CD4-positive, alpha-beta T cell treated with Interleukin-17A for 1 hour (primary cell): ENCODE measurements around the gene PRDM13.
"Not testable (repeated sequence)": the region's sequence is repeated elsewhere in the genome, so short reads cannot be mapped to it uniquely, and the experiment has no call there.

Source experiments
- DNase-seq: peaks from one replicate; pipeline ENCODE4 v3.0.0-alpha.2; 2020

The PRDM13 gene

DNA sequence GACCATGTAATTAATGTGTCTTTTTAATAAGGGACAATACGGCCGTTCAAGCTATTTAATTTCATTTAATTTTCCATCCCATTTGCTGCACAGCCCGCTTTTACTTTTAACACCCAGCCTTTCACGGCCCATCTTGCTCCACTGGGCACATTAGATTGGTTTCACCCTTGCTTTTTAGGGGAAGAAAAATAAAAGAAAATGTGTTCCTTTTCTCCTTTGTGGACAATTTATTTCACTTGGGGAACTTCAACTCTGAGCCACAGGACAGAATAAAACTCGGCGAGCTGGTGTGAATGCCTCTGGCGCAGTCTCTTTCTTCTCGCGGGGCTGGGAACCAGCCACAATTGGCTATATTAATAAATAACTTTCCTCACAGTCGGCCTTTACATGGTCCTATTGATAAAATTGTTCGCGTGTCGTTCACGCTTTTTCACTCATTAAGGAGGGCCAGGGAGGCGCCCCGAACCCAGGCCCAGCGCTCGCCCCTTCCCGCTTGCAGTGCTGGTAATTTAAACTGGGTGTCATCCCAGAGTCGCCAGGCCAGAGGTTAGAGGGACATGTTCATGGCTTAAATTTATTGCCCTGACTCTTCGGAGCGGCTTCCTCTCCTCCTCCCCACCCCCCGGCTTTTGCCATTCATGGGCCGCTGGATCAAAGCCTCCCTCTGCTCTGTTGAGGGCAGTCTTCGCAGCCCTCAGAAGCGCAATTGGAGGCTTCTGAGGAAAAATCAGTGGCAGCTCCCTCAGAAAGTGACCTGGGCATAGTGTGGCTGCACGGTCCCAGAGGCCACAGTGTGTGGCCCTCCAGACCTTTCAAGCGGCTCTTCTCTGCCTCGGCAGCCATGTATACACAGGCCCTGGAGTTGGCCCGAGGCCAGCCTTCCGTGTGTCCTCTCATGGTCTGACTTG lies 2.2 kb upstream of the PRDM13 start:
- DNase-seq, result no peak

DNA sequence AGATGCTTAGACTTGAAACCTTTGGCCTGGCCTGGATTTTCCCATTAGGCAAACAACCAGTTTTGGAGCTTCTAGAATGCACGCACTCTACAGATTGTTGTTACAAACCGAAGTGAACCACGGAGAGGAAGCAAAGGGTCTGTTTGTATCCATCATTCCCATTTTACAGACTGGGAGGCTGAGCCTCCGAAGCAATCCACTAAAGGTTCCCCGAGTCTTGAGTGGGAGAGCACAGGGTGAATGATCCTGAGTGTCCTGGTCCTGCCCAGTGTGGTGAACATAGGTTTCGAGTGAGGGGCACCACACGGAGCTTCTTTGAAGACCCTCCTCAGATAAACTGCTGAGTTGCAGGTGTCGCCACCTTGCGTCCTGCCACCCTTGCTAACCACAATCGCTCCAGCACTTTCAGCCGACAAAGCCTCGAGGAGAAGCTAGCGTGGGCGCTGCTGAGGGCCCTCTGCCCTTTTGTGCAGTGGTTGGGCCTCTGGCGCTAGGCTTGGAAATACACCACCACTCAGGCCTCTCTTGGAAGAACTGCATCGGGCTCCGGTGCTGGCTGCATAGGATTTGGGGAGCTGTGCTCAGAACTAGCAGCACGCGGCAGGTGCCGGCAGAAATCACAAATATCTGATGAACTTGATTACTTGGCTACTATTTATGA lies 1.4 kb upstream of the PRDM13 start:
- no peak for DNase-seq

DNA sequence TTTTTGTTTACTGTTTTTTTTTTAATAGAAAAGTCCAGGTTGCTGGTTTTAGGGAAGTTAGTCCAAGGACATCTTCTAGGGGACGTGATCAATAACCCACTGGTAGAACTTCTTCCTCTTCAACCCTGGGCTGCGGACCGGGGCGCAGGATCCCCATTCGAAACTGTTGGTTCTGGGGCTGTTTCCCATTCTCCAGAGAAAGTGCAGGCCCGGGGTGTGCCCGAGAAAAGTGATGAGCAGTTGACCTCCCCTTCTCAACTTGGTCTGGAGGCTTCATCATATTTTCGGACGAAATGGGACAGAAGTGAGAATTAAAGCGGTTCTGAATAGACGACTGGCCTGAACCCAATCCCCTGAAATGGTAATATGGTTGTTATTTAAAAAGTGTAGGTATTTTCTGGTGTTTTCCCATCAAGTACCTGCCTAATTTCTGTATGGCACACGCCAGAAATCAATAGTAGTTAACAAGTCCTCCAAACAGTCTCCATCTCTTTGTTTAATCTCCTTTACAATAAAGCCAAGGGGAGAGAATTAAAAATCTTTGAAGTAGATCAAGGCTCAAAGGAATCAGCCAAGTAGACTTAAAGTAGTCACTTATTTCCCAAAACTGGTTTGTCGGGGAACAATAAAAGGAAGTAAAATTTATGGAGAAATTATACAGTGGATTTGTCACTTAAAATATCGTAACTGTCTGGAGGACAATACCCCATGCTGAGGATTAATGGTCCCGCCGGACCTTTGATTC lies 550 bp upstream of the PRDM13 start:
- DNase-seq, result no peak

DNA sequence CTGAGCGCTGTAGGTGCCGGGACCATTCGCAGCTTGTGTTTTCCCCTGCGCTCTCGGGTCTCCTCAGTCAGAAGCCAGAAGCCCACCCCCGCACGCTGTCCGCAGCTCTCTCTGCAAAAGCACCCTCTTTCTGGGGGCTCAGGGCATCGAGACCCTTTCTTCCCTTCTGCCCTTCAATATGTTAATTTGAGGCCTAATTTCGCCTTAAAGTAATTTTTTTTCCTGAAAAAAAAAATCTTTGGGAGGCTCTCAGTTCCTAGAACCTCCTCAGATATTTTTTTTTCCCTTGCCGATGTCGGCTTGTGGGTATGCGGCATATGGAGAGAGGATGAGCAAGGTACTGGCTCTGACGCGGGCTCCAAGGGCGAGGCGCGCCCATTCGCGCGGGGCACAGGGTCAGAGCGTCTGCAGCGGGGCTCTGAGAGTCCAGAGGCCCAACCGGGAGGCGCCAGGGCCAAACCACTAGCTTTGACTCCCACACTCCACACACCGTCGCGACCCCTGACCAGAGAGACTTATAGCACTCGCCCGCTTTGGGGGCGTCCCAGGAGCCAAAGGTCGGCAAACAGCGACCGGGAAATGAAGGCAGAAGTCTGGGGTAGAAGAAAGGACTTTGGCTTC lies 893 bp downstream of the PRDM13 start:
- DNase-seq, result no peak

DNA sequence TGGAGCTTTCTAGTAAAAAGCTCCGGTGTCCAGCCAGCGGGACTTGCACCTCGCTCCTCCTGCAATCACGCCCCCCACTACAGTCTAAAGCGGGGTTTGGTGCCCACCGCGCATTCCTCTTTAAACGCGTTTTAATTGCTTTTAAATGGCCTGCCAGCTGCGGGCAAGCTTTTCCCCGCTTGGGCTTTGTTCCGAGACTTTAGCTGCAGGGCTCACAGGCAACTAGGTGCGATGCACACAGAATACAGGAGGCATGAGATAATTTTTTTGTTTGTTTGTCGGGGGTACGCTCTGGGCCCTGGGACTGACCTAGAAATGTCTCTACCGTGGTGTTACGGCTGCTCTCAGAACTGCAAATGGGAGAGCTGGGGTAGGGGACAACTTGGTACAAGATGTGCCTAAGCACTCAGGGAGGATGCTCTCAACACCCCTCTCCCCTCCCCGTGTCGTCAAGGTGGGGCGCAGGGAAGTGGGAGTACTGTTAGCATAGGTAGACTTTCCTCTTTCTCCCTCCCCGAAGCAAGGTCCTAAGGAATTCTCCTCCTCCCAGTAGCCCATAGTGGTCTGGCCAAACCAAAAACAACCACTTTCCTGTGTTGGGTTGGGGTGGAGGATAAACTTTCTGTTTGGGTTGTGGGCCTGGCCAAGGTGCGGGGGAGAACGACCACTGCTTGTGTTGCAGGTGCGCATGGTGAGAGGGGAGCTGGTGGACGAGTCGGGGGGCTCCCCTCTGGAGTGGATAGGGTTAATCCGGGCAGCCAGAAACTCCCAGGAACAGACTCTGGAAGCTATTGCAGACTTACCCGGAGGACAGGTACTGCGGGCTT lies 1.6 kb downstream of the PRDM13 start:
- no peak for DNase-seq

DNA sequence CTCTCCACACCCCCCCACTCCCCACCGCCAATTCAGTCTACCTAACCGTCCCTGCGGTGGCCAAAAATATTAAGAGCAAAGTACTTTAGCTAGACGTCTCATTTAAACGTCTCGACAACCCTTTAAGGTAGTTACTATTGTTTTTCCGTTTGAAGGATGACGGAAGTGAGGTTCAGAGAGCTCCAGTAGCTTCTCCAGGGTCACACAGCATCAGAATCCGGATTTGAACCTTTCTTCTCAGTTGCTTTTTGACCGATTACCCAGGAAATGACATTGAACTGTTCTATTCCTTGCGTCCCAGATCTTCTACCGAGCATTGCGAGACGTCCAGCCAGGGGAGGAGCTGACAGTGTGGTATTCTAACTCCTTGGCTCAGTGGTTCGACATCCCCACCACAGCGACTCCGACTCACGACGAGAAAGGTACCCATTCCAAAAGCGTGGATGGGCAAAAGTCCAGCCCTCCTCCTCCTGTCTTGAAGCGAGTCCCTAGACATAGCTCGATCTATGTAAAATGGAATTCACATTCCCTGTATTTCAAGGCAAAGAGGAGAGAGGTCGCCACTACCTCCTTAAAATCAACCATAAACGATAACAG lies 2.4 kb downstream of the PRDM13 start:
- no peak for DNase-seq

DNA sequence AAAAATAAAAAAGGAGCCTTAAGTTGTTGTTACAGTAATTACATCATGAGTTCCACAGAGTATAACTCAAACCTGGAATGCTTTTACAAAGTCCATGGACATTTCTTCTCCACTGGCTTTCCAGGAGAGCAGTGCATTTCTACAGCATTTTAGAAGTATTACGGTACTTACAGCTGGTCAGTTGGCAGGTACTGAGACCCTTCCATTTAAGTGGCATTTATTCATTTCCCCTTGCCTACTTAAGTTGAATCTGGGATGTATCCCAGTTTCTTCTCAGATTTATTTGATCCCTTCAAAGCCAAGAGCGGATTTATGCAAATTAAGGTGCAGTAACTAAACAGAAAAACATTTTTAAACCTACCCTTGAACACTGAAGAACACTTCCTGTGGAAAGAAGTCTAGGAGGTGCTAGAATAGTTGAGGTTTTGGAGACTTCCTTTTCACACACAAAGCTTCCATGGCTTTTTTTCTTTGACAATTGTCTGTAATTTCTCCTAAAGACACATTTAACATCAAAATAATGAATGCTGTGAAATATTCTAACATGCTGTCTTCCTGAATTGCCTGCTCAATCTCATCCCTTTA lies 3.4 kb downstream of the PRDM13 start:
- DNase-seq, result no peak

DNA sequence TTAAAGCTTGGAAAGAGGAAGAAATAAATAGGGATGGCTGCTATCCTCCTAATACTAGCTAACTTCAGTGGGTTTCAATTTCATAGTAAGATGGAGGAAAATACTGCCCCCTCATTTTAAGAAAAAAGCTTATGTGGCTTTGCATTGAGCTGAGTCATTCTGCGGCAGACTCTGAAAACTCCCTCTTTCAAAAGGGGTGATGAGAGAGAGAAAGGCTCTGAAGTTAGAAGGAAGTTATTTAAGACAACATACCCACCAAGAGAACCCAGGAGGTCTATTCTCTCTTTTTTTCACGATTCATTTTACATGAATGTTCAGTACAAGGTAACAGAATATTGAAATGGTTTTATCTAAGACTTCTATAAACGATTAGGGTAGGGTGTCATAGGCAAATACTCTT lies 4.5 kb downstream of the PRDM13 start:
- no peak for DNase-seq

DNA sequence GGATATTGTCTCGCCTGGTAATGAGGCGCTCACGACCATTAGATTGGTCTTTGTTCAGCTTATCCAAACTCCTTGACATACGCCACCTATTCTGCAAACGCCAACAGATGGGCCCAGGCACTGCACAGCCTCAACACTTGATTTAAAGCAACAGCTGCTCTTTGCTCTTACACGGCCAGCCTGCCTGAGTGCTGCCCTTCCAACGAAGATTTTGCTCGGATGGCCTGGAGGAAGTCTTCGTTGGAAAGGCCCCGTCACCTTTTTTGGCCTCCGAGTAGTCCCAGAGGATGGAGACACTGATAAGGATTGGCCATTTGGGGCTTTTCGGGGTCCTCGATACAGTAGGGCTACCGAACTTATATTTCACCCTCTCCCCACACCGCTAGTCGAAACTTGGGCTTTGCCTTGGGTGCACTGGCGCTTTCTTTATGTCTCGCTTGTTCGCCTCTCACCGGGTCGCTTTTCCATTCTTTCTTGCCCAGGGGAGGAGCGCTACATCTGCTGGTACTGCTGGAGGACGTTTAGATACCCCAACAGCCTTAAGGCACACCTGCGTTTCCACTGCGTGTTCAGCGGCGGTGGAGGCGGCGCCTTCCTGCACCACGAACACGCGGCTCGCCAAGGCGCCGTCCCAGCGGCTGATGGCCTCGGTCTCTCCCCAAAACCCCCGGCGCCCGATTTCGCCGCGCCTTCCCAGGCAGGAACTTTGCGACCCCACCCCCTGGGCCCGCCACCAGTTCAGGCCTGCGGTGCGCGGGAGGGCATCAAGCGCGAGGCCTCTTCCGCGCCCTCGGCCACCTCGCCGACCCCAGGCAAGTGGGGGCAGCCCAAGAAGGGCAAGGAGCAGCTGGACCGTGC lies 6.1 kb downstream of the PRDM13 start:
- DNase-seq, result no peak

DNA sequence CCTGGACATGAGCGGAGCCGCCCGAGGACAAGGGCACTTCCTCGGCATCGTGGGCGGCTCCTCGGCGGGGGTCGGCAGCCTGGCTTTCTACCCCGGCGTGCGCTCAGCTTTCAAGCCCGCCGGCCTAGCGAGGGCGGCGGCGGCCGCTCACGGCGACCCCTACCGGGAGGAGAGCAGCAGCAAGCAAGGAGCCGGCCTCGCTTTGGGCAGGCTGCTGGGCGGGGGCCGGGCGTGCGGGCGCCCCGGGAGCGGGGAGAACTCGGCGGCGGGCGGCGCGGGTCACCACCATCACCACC lies 6.7 kb downstream of the PRDM13 start:
- no peak for DNase-seq

DNA sequence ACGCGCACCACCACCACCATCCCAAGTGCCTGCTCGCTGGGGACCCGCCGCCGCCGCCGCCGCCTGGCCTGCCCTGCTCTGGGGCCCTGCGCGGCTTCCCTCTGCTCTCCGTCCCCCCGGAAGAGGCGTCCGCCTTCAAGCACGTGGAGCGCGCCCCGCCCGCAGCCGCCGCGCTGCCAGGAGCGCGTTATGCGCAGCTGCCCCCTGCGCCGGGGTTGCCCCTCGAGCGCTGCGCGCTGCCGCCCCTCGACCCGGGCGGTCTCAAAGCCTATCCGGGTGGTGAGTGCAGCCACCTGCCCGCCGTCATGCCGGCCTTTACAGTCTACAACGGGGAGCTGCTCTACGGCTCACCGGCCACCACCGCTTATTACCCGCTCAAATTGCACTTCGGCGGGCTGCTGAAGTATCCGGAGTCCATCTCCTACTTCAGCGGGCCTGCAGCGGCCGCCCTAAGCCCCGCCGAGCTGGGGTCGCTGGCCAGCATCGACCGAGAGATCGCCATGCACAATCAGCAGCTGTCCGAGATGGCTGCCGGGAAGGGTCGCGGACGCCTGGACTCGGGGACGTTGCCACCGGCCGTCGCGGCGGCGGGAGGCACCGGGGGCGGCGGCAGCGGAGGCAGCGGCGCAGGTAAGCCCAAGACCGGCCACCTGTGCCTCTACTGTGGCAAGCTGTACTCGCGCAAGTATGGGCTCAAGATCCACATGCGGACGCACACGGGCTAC lies 7.2 kb downstream of the PRDM13 start:
- DNase-seq, result no peak

DNA sequence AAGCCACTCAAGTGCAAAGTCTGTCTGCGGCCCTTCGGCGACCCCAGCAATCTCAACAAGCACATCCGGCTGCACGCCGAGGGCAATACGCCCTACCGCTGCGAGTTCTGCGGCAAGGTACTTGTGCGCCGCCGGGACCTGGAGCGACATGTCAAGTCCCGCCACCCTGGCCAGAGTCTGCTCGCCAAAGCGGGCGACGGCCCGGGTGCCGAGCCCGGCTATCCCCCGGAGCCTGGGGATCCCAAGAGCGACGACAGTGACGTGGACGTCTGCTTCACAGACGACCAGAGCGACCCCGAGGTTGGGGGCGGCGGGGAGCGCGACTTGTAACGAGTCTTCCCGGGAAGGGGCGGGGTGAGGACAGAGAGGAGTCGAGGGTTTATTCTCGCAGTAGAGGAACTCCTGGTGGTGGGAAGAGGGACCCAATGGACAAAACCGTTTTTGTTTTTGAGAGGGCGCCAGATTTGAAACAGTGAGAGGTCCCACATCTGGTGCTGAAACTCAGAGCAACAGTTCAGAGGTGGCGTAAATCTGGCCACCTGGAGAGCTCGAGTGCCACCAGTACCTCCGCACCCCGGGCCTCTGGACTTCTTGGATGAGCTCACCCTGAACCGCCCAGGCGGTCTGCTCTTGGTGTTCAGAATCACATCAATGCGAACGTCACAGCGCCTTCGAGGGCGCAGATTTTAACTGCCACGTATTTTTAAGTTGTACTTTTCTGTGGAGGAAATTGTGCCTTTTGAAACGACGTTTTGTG lies 8.0 kb downstream of the PRDM13 start:
- DNase-seq, result no peak

DNA sequence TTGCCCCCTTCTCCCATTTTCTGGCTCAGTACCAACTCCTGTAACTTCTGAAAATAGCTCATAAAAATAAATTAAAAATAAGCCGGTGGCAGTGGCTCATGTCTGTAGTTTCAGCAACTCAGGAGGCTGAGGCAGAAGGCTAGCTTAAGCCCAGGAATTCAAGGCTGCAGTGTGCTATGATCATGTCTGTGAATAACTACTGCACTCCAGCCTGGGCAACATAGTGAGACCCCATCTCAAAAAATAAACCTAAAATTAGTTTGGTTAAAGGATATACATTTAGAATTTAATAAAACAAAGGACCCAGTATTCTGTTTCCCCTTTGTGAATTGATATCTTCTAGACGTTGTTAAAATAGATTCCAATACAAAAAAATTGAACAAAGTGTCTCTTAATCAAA lies 10.5 kb downstream of the PRDM13 start:
- DNase-seq, result no peak

DNA sequence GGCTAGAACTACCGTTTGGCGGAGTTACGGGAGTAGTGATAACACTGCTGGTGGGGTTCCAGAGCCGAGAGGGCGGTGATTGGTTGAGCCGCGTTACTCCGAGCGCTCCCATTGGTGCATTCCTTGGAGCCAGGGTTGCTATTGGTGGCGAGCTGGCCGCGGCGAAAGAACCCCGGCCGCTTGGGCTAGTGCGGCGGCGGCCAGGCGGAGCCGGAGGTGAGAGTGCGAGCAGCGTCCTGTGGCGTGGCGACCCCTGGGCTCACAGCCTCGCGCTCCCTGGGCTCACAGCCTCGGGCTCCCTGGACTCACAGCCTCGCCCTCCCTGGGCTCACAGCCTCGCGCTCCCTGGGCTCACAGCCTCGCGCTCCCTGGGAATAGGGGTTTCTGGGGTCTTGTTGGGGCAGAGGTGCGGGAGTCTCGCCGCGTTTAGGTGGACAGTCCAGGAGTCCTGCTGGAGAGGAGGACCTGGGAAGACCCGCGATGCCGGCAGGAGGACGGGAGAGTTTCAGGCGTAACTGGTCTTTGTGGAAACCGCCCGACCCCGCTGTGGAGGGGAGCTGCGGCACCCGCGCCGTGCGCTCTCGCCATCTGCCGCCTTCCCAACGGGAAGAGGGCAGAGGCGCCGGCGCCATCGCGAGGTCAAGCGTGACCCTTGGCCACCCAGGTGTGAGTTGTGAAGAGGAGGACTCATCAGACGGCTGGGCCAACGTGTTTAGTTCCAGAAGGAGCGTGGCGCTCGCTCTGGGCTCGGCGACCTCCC lies 12.2 kb downstream of the PRDM13 start:
- DNase-seq, result no peak

DNA sequence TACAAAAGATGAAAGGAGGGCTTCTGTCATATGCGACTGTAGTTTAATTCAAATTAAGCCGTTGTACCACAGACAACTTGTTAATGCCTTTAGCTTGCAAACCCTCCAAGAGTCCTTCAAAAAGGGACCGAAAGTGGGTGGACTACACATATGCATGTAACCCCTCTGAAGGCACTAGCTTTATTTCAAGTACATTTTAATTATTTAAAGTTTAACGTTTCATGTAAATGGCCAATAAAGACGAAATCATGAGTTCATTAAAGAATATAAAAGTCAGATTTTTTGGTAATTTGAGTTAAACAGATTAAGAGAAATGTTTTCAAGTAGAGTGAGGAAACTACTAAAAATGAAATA lies 12.8 kb downstream of the PRDM13 start:
- no peak for DNase-seq

DNA sequence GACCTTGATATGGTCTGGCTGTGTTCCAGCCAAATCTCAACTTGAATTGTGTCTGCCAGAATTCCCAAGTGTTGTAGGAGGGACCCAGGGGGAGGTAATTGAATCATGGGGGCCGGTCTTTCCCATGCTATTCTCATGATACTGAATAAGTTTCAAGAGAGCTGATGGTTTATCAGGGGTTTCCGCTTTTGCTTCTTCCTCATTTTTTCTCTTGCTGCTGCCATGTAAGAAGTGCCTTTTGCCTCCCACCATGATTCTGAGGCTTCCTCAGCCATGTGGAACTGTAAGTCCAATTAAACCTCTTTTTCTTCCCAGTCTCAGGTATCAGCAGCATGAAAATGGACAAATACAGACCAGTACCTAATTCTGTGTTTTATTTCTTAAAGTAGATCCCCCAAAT lies 15.4 kb downstream of the PRDM13 start:
- DNase-seq, result not testable (repeated sequence)

DNA sequence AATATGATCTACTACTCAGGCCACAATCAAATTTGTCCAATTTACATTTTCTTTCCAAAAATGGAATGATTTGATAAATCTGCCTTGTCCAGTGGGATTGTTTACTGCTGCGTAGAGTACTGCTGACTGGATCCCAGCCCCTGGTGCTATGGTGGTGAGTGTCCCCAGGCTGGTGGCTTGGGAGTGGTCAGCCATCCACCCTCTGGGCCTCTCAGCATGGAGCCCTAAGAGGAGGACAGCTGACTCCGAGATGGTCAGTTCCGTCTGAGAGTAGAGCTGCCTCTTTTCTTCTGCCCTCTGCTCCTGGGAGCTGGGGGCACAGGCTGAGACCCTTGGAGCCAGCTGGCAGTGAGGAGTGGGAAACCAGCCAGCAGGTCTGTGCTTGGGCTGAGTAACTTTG lies 22.7 kb downstream of the PRDM13 start:
- no peak for DNase-seq

DNA sequence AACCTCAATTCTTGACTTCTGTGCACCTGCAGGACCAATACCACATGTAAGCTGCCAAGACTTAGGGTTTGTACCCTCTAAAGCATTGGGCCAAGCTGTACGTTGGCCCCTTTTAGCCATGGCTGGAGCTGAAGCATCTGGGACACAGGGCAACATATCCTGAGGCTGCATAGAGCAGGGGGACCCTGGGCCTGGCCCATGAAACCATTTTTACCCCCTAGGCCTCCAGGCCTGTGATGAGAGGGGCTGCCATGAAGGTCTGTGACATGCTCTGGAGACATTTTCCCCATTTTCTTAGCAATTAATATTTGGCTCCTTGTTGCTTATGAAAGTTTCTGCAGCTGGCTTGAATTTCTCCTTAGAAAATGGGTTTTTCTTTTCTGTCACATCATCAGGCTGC lies 31.0 kb downstream of the PRDM13 start:
- DNase-seq, result no peak

DNA sequence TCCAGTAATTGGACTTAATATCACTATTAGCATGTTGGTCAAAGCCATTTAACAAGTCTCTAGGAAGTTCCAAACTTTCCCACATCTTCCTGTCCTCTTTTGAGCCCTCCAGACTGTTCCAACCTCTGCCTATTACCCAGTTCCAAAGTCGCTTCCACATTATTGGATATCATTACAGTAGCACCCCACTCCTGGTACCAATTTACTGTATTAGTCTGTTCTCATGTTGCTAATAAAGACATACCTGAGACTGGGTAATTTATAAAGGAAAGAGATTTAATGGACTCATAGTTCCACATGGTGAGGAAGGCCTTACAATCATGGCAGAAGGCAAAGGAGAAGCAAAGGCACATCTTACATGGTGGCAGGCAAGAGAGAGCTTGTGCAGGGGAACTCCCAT lies 31.7 kb downstream of the PRDM13 start:
- DNase-seq, result not testable (repeated sequence)
